Suprapubic skin (tissue), 4 donors: ENCODE results near the gene CLCN2. TPM values are rescaled to one million over a fixed set of nuclear protein-coding genes. Genes with fewer than 3 reads are reported as not detected.
"Not testable (repeated sequence)": the region's sequence is repeated elsewhere in the genome, so short reads cannot be mapped to it uniquely, and the experiment has no call there.

ENCODE experiments used
- DNase-seq, 2 donors: peaks; one replicate each; pipeline ENCODE4 v3.0.0-alpha.2; 2019; ENCODE audit warnings: low spot score in 2 of 2
- H3K27ac ChIP-seq: fragments of 200-600 bp; sonication (generic); one replicate; pipeline ENCODE4 v1.5.1; 2019
- H3K27me3 ChIP-seq: fragments of 200-600 bp; sonication (generic); one replicate; pipeline ENCODE4 v1.5.1; 2019
- H3K36me3 ChIP-seq: fragments of 200-600 bp; sonication (generic); one replicate; pipeline ENCODE4 v1.5.1; 2019
- H3K4me1 ChIP-seq: fragments of 200-600 bp; sonication (generic); one replicate; pipeline ENCODE4 v1.5.1; 2019
- H3K4me3 ChIP-seq: fragments of 200-600 bp; sonication (generic); one replicate; pipeline ENCODE4 v1.5.1; 2019; ENCODE audit warnings: mild to moderate bottlenecking
- H3K9me3 ChIP-seq: fragments of 200-600 bp; sonication (generic); one replicate; pipeline ENCODE4 v1.5.1; 2019
- EP300 ChIP-seq: sonication (generic); formaldehyde crosslinking; IDR thresholded peaks from one replicate; pipeline ENCODE4 v1.6.1; 2017; ENCODE audit warnings: antibody characterized with exemption
- POLR2A ChIP-seq, 2 donors: fragments of 450-650 bp; IDR thresholded peaks; one replicate each; pipeline ENCODE4 v1.6.1; 2017; ENCODE audit warnings: antibody characterized with exemption in 2 of 2, mild to moderate bottlenecking in 2 of 2, moderate library complexity in 2 of 2
- POLR2AphosphoS5 ChIP-seq, 3 donors: sonication (generic); formaldehyde crosslinking; IDR thresholded peaks; one replicate each; pipeline ENCODE4 v1.6.1; 2017; ENCODE audit warnings: antibody characterized with exemption in 3 of 3
- WGBS: methylation state at CpG from one replicate; pipeline ENCODE4 v1.1.5; 2018; 5-methylcytosine and 5-hydroxymethylcytosine counted together
- total RNA-seq, 4 donors: library from RNA; depleted of rRNA; stranded (reverse); fragments of >200 nt; gene quantifications; one replicate each; pipeline ENCODE4 v1.1.0, GENCODE V29; 2016
- TF ChIP-seq, protein P1 (sequence below), 2 donors: fragments of 200-600 bp in 1 of 2; fragments of 450-650 bp in 1 of 2; sonication (generic) in 1 of 2; IDR thresholded peaks; one replicate each; pipeline ENCODE4 v1.5.1; 2016 to 2019; ENCODE audit warnings: antibody characterized with exemption in 2 of 2, mild to moderate bottlenecking in 1 of 2, moderate library complexity in 1 of 2

CLCN2 gene
- total RNA-seq, 4 donors from 2014 or later: 2.1 to 7.9 (median 3.5) TPM

DNA sequence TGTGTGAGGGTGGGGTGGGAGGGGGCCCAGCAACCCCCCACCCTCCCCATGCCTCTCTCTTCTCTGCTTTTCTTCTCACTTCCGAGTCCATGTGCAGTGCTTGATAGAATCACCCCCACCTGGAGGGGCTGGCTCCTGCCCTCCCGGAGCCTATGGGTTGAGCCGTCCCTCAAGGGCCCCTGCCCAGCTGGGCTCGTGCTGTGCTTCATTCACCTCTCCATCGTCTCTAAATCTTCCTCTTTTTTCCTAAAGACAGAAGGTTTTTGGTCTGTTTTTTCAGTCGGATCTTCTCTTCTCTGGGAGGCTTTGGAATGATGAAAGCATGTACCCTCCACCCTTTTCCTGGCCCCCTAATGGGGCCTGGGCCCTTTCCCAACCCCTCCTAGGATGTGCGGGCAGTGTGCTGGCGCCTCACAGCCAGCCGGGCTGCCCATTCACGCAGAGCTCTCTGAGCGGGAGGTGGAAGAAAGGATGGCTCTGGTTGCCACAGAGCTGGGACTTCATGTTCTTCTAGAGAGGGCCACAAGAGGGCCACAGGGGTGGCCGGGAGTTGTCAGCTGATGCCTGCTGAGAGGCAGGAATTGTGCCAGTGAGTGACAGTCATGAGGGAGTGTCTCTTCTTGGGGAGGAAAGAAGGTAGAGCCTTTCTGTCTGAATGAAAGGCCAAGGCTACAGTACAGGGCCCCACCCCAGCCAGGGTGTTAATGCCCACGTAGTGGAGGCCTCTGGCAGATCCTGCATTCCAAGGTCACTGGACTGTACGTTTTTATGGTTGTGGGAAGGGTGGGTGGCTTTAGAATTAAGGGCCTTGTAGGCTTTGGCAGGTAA lies 15.9 kb downstream of the CLCN2 start:
- H3K4me3 ChIP-seq: no peak overlapping the region
- no peaks in the 10 kb centered on the region for H3K9me3 ChIP-seq
- no peaks in the 10 kb centered on the region for H3K27me3 ChIP-seq
- TF ChIP-seq POLR2A (IDR thresholded peaks at IDR 0.05): no peak
- peak in 1 of 3 donors; percentile 44 for TF ChIP-seq POLR2AphosphoS5 (IDR thresholded peaks at IDR 0.05)
- no peak for TF ChIP-seq EP300
- TF ChIP-seq, protein P1, sequence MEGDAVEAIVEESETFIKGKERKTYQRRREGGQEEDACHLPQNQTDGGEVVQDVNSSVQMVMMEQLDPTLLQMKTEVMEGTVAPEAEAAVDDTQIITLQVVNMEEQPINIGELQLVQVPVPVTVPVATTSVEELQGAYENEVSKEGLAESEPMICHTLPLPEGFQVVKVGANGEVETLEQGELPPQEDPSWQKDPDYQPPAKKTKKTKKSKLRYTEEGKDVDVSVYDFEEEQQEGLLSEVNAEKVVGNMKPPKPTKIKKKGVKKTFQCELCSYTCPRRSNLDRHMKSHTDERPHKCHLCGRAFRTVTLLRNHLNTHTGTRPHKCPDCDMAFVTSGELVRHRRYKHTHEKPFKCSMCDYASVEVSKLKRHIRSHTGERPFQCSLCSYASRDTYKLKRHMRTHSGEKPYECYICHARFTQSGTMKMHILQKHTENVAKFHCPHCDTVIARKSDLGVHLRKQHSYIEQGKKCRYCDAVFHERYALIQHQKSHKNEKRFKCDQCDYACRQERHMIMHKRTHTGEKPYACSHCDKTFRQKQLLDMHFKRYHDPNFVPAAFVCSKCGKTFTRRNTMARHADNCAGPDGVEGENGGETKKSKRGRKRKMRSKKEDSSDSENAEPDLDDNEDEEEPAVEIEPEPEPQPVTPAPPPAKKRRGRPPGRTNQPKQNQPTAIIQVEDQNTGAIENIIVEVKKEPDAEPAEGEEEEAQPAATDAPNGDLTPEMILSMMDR (IDR thresholded peaks at IDR 0.05): peak in 1 of 2 donors; percentile 60
- peak overlapping the region; percentile 55 for H3K27ac ChIP-seq
- DNase-seq: no peak
- 43% methylated on average over 14 of the region's 14 CpGs for WGBS
- H3K4me1 ChIP-seq: peaks cover 34% of the 10 kb centered on the region
- peaks cover 26% of the 10 kb centered on the region for H3K36me3 ChIP-seq

DNA sequence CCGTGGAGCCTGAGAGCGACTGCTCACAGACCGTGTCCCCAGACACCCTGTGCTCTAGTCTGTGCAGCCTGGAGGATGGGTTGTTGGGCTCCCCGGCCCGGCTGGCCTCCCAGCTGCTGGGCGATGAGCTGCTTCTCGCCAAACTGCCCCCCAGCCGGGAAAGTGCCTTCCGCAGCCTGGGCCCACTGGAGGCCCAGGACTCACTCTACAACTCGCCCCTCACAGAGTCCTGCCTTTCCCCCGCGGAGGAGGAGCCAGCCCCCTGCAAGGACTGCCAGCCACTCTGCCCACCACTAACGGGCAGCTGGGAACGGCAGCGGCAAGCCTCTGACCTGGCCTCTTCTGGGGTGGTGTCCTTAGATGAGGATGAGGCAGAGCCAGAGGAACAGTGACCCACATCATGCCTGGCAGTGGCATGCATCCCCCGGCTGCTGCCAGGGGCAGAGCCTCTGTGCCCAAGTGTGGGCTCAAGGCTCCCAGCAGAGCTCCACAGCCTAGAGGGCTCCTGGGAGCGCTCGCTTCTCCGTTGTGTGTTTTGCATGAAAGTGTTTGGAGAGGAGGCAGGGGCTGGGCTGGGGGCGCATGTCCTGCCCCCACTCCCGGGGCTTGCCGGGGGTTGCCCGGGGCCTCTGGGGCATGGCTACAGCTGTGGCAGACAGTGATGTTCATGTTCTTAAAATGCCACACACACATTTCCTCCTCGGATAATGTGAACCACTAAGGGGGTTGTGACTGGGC lies 16.7 kb downstream of the CLCN2 start:
- Histone ChIP-seq H3K27ac (peak overlapping the region; percentile 55), H3K9me3 (no peaks in the 10 kb centered on the region), H3K27me3 (no peaks in the 10 kb centered on the region), H3K36me3 (peaks cover 26% of the 10 kb centered on the region), H3K4me3 (no peak overlapping the region), H3K4me1 (peaks cover 38% of the 10 kb centered on the region)
- TF ChIP-seq EP300 (no peak), POLR2AphosphoS5 (IDR thresholded peaks at IDR 0.05) (no peak), POLR2A (IDR thresholded peaks at IDR 0.05) (no peak)
- TF ChIP-seq, protein P1 (IDR thresholded peaks at IDR 0.05): no peak
- no peak for DNase-seq
- 75% methylated on average over 6 of the region's 24 CpGs for WGBS

DNA sequence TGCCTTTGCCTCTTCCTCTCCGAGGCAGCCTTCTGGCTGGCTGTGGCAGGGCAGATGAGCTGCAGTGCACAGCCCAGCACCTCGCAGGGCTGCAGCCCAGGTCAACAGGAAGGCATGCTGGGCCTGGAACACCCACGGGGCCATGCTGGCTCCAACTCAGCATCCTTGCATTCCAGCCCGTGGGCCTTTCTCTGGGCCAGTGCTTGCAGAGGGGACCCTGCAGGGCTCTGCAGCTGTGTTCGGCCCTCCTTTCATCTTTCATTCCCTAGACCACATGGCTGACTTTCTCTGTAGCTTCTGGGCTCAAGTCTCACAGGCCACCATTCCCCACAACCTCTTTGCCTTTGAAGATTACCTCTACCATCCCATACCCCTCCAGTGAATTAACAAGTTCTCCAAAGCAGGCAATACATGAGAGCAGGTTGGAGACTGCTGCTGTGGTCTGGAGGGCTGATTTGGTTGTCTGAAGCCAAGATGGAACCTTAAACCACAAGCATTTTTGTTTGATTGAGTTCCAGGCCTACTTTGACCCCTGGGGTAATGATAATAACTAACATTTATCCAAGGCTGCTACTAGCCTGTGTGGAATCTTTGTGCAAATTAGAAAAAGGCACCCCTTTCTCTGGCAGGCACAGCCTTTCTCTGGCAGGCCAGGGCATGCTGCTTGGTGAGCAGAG lies 18.1 kb downstream of the CLCN2 start:
- WGBS: 72% methylated on average over 5 of the region's 5 CpGs
- no peak for TF ChIP-seq POLR2AphosphoS5 (IDR thresholded peaks at IDR 0.05)
- TF ChIP-seq, protein P1 (IDR thresholded peaks at IDR 0.05): no peak
- TF ChIP-seq EP300: no peak
- no peak for TF ChIP-seq POLR2A (IDR thresholded peaks at IDR 0.05)
- Histone ChIP-seq H3K27ac (no peak overlapping the region), H3K27me3 (no peaks in the 10 kb centered on the region), H3K4me1 (peaks cover 52% of the 10 kb centered on the region), H3K36me3 (peaks cover 26% of the 10 kb centered on the region), H3K9me3 (no peaks in the 10 kb centered on the region), H3K4me3 (no peak overlapping the region)
- DNase-seq: no peak

DNA sequence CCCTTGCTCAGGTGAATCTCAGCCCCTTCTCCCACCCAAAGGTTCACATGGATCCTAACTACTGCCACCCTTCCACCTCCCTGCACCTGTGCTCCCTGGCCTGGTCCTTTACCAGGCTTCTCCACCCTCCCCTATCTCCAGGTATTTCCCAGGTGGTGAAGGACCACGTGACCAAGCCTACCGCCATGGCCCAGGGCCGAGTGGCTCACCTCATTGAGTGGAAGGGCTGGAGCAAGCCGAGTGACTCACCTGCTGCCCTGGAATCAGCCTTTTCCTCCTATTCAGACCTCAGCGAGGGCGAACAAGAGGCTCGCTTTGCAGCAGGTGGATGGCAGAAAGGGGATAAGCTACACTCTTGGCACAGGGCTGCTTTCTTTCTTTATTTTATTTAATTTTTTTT lies 19.5 kb downstream of the CLCN2 start:
- Histone ChIP-seq H3K36me3 (peaks cover 26% of the 10 kb centered on the region), H3K4me3 (no peak overlapping the region), H3K9me3 (no peaks in the 10 kb centered on the region), H3K27ac (no peak overlapping the region), H3K27me3 (no peaks in the 10 kb centered on the region), H3K4me1 (peaks cover 66% of the 10 kb centered on the region)
- no peak for DNase-seq
- TF ChIP-seq POLR2AphosphoS5 (IDR thresholded peaks at IDR 0.05) (no peak), POLR2A (IDR thresholded peaks at IDR 0.05) (no peak), EP300 (no peak)
- TF ChIP-seq, protein P1 (IDR thresholded peaks at IDR 0.05): no peak
- WGBS: 71% methylated on average over 7 of the region's 7 CpGs

DNA sequence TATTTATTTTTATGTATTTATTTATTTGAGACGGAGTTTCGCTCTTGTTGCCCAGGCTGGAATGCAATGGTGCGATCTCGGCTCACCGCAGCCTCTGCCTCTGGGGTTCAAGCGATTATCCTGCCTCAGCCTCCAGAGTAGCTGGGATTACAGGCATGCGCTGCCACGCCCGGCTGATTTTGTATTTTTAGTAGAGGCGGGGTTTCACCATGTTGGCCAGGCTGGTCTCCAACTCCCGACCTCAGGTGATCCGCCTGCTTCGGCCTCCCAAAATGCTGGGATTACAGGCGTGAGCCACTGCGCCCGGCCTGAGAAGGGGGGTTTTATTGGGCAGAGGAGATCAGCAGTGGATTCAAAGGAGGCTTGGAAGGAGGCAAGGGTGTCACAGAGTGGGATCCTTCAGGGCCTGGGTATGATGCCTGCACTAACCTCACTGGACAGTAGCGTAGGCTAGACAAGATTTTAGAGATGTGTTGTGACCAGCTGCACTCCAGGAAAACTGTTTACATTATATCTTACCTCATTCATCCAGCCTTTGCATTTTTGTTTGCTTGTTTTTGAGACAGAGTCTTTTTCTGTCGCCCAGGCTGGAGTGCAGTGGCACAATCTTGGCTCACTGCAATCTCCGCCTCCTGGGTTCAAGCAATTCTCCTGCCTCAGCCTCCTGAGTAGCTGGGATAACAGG lies 21.8 kb downstream of the CLCN2 start:
- Histone ChIP-seq H3K36me3 (peaks cover 29% of the 10 kb centered on the region), H3K4me1 (peaks cover 68% of the 10 kb centered on the region), H3K27ac (peak overlapping the region; percentile 94)
- H3K9me3 ChIP-seq, H3K27me3 ChIP-seq, H3K4me3 ChIP-seq, DNase-seq: not testable (repeated sequence)
- WGBS: 59% methylated on average over 19 of the region's 19 CpGs
